GM18502 (cell line): Measurements from ENCODE around the gene GNA12.

Experiments
- ATAC-seq: cut with Tn5 transposase; IDR thresholded peaks from one replicate; pipeline ENCODE4 v1.9.1; 2021; ENCODE audit warnings: mild to moderate bottlenecking; ENCODE audit not compliant: unreplicated experiment, poor library complexity

The GNA12 gene, protein sequence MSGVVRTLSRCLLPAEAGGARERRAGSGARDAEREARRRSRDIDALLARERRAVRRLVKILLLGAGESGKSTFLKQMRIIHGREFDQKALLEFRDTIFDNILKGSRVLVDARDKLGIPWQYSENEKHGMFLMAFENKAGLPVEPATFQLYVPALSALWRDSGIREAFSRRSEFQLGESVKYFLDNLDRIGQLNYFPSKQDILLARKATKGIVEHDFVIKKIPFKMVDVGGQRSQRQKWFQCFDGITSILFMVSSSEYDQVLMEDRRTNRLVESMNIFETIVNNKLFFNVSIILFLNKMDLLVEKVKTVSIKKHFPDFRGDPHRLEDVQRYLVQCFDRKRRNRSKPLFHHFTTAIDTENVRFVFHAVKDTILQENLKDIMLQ

DNA sequence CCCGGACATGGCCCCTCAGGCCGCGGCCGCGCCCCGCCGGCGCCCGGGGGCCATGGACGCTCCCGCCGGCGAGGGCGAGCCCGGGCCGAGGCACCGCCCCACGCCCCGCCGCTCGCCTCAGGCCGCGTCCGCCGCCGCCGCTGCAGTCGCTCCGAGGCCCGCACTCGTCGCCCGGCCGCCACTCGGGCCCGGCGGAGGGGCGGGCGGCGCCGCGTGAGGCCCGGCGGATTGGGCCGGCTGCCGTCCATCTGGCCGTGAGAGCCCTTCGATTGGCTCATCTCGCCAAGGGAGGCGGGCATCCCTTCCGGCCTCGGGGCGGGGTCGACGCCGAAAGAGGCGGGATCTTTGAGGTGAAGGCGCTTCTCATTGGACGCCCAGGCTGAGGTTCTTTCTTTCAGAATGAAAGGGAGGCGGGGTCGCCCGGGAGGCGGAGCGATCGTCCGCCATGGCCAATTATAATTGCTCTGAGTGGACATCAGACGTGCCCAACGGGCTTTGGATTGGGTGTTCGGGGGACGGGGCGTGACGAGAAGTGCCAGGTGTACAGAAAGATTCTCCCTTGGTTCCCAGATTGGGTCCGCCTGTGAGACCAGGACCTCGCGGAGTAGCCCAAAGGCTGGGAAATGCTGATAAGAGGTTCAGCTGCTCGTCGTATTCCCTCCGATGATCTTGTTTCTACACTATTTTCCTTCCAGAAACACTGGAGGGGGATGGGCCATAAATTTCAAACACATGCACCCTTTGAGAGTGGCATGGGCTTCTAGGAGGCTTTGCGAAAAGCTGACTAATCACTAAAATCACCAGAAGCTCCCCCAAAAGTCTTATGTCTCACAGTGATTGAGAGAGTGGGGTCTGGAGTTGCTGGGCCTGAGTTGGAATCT is at the start of gene GNA12:
Gene GNA12, minus strand, starts transcription at position 156 of the 881 bp plus-strand sequence. Its CDS starts 147 bp downstream, at position 9.
- peak; percentile 94 for ATAC-seq

DNA sequence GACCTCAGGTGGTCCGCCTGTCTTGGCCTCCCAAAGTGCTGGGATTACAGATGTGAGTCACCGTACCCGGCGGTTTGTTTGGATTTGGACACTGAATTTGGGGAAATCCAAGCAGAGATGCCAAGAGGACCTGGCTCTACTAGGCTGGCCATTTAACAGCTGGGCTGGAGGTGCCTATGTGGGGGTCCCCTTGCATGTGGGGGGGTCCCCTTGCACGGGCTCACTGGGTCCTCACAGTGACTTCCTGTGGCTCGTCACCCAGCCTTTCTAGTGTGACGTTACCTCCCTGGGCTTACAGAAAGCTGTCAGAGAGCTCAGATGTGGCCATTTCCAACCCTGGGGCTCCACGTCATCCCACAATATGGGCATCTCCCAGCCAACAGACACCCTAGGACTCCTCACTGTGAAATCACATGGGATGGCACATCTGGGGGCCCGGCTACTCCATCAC is 49.3 kb upstream of the GNA12 start:
- ATAC-seq = peak; percentile 45

DNA sequence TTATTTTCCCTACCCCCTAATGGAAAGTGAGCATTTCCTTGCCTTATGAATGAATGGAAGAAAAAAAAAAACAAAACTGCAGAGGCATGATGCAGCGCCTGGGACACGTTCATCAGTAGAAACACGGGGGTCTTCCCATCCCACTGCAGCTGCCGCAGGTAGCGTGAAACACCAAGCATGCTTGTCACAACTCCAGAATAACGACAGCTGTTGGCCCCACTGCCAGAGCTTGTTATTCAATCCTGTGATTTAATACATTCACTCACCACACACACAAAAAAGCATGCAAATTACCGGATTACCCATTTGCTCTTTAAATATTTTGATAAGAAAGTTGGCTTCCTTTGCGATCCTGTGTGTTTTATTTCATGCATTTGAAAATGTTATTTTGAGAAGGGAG is 48.4 kb upstream of the GNA12 start:
- ATAC-seq = no peak

DNA sequence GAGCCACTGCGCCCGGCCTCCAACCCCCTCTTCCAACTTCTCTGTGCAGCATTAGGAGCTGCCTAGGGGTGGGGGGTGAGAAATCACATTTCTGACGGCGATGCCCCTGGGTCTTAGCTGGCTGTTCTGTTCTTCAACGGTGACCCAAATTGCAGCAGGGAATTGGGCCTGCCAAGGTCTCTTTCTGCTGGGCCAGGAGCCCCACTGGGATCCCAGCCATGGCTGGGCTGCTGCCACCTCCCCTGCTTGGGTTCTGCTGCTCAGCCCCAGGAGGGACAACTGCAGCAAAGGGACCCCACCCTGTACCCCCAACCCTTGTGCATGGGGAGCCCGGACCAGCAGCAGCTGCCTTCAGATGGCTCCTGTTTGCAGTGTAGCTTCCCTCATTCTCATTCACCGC is 43.7 kb upstream of the GNA12 start:
- ATAC-seq = no peak

DNA sequence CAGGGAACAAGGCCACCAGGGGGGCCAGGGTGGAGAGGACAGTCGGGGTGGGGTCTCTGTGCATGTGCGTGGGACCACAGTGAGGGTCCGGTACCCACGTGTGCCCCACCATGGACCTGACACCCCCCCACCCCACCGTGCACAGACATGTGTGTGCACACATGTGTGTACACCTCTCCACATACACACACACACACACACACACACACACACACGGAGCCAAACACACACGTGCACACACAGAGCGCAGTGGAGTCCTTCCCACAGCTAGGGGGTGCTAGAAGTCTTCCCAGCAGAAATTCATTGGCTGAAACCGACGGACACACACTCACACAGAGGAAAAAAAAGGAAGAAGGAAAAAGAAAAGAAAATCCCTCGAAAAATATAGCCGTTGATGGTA is 42.8 kb upstream of the GNA12 start:
- ATAC-seq = peak; percentile 58

DNA sequence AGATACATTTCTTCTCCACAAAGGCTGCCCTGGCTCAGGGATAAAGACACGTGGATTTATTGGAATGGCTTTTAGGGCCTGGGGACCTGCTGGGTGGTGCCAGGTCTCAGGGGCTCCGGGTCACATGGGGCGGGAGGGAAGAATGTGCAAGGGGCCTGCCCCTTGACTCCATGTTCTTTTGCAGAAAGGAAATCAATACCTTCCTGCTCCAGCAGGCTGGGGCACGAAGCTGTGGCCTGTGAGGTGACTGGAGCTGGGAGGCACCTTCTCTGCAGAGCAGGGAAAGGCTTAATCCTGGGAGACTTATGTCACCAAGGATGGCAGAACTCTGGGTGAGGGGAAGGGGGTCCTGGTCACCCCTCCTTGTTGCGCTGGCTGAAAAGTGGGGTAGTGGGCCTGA is 42.3 kb upstream of the GNA12 start:
- no peak for ATAC-seq

DNA sequence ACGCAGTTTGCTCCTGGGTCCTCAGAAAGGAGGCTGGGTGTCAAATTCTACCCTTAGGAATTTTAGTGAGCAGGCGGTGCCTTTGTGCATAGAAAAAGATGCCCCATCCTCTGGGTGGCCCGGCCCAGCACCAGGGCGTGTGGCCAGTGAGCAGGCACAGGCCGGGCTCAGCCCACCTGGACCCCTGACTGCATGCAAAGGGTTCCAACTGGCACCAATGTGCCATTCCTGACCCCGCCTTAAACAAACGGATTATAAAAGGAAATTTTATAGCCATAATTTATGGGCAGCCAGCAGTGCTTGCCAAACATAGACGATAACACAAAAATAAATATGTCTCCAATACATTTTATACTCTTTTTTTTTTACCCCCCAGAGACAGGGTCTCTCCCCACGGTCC is 40.1 kb upstream of the GNA12 start:
- no peak for ATAC-seq

DNA sequence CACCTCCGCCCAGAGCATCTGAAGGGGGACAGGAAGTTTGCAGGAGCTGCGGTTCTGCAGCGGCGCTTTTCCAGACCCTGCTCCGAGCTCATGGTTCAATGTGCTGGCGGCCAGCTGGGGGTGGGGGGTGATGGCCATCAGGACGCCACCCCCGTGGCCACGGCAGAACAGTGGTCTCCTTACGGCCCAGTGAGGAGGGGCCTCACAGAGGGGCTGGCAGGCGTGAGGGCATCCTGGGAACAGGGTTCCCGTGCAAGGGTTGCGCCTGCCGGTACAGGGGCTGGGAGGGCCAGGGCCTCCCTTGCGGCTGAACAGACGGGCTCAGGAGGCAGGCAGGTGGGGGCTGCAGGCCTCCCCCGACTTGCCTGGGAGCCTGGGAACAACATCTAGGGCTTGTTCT is 39.0 kb upstream of the GNA12 start:
- no peak for ATAC-seq

DNA sequence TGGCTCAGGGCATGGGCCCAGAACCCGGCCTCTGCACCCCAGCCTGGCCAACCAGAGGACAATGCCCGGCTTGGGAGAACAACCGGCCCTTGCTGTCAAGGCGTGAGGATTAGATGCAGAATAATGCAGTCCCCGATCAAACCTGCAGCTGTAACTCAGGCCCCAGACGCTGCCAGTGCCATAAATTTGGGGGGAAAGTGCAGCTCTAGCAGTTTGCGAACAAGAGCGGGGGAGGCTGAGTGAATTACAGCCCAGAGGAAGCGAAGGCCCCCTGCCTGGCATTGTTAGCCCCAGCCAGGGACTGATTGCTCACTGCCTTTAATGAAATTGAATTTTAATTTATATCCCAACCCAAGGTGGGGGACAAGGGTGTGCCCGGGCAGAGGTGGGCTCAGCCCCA is 38.0 kb upstream of the GNA12 start:
- ATAC-seq = no peak

DNA sequence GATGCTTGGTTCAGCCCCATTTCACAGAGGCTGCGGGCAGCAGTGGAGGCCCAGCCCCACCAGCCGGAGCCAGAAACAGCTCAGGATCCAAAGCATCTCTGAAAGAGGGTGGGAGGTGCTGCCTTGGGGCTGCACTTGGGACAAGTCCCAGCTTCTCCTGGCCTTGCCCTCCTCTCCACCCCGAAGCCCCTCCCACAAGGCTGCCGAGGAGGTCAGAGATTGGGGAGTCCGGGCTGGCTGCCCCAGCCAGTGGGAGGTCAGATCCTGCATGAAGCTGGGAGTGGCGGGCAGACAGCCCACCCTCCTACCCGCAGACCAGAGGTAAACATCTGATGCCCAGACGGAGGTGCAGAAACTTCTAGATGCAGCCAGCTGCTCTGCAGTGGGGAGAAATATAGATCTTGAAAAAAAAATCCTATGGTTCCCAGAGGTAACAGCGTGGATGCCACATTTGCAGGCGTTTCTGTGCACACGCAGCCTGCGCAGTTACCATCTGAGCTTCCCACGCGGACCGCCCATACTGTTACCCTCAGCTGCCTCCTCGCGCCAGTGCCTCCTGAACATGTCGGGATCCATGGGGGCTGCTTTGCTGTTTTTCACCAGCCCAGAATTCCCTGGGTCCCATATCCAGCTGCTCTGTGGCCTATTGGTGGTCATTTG is 36.9 kb upstream of the GNA12 start:
- no peak for ATAC-seq

DNA sequence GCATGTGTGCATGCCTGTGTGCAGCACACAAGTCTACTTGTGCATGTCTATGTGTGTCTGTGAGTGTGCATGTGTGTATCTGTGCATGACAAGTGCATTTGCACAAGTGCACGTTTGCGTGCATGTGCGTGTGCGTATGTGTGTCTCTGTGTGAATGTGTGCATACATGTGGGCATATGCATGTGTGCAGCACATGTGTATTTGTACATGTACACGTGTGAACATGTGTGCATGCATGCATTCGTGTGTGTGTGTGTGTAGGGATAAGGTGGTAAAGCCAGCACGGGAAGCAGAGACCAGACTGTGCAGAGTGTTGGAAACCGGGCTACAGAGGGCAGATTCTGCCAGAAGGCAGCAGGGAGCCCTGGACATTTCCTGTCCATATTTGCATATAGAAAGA is 35.9 kb upstream of the GNA12 start:
- ATAC-seq = no peak

DNA sequence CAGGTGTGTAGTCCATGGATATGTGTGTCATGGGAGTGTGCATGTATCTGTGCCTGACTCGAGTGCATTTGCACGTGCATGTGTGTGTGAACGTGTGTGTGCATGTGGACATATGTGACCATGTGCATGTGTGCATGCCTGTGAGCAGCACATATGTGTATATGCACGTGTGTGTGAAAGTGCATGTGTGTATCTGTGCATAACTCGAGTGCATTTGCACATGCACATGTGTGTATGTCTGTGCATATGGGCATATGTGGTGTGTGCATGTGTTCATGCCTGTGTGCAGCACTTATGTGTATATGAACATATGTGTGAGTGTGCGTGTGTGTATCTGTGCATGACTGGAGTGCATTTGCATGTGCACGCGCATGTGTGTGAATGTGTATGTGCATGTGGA is 35.2 kb upstream of the GNA12 start:
- no peak for ATAC-seq

DNA sequence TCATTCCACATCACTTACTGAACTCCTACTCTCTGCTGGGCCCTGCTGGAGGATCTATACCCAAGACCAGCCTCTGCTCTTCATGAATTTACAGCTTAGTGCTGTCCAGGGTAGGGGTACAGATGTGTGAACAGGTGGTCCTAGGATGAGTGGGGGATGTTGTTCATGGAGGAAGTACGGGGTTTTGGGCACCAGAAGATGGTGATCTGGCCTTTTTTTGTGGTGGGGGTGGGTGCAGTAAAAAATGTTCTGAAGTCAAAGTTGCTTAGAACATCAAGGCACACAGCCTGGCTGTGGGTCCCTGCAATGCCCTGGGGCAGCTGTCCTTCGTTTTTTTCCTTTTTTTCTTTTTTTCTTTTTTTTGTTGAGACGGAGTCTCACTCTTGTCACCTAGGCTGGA is 34.2 kb upstream of the GNA12 start:
- no peak for ATAC-seq

DNA sequence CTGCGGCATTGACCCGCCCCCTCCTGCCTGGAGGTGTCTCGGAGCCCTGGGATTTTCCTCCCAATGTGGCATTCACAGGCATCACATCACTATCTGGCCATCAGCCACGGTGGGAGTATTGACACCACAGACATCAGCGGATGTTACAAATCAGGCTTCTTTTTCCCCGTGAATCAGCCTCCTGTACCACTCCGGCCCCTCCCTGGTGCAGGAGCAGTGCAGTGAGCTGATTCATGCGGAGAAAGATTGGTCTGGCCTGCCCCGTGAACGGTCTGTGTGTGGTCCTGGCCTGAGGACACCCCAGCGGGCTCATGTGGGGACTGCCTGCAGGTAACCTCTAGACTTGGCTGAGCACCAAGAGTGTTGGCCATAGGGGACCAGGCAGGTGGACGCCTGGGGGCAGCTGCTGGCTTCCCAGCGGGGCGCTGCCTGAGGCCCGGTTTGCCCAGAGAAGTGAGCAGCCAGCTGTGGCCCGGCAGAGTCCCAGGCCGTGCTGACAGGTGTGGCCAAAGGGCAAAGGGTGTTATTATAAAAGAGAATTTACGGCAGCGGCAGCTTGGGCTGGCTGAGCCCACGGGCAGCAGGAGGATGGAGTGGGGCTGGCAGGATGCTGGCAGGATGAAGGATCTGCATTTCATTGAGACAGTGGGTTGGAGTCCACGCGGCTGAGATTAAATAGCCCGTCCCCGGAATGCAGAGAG is 32.1 kb upstream of the GNA12 start:
- ATAC-seq = no peak

DNA sequence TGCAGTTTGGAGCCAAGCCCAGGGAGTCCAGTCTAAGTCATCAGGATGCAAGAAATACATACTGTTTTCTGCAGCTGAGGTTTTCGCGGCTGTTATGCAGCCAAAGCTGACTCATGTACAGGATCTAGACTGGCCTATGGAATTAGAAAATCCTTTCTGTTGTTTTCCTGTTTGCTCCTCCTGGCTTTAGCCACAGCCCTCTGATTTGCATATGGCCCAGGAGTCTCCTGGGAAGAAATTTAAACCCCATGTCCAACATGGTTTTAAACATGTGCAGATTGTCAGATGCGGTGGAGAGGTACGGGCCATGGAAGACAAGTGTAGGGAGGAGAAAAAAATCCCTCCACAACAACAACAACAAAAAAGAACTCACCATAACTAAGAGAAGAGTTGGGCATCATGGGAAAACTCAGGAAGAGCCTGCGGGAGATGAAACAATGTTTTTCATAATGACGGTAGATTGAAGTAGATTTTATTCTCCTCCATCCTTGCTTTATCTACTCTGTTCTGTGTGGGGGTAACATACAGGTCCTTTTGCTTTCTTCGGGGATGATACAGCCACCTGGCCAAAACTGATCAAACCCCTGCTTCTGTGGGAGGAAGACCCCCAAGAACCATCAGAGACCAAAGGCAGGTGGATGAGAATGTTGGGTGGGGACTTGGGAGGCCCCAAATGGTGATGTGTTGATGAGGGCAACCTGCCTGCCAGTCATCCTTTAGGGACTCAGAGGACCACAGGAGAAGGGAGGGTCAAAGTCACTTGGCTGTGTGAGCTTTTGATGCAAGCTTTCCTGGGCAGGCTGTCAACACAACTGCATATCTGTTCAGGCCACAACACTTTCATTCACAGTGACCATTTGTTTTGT is 29.8 kb upstream of the GNA12 start:
- ATAC-seq = no peak

DNA sequence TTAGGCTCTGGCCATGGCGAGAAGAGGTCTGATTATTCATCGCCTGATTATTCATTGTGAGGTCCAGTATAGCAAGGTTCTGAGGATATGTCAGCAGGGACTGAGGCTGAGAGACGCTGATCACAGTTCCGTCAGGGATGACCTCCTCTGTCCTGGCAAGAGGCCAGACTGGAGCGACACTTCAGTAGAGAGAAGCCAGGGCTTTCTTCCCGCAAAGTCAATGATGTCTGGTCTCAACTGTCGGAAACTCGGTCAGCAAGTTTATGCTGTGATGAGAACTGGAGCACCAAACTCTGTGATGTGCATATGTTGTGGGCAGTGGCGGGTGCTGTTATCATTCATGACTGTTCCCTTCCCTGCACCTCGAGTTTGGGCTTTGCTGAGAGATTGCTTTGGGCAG is 29.0 kb upstream of the GNA12 start:
- no peak for ATAC-seq

DNA sequence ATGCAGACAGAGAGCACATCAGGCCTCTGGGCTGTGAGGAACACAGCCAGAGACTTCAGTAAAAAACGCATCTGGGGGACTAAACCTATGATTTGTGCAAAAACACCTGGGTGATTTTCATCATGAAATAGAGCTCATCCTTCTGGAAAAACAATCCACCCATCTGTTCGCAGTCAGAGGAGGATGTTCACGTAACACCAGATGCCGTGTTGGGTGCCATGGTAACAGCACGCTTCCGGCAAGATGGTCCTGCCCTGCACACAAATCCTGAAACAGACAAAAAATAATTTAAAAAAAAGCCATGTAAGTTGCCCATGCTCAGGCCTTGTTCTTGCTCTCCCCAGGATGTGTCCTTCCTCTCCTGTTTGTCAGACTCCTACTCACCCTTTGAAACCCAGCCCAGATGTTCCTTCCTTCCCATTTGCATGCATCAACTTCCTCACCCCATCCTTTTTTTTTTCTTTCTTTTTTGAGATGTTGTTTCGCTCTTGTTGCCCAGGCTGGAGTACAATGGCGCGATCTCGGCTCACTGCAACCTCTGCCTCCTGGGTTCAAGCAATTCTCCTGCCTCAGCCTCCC is 28.3 kb upstream of the GNA12 start:
- no peak for ATAC-seq

DNA sequence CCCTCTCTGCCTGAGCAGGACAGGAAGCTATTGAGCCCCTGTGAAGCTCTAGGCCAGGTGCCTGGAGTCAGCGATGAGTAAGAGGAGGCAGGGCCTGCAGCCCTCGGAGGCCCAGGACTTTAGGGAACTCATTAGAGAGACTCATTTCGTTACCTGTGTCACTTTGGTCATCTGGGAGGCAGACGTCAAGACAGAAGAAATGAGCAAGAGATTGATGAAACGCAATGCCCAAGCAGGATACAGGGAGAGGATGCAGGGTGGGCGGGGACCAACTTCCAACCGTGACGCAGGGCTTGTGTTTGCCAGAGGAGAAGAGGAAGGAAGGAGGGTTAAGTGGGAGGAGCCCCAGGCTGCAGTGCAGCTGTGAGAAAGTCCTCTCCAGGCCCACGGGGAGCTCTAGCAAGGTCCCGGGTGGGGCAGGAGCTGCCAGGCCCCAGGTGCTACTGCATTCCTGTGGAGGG is 26.4 kb upstream of the GNA12 start:
- ATAC-seq = peak; percentile 80

DNA sequence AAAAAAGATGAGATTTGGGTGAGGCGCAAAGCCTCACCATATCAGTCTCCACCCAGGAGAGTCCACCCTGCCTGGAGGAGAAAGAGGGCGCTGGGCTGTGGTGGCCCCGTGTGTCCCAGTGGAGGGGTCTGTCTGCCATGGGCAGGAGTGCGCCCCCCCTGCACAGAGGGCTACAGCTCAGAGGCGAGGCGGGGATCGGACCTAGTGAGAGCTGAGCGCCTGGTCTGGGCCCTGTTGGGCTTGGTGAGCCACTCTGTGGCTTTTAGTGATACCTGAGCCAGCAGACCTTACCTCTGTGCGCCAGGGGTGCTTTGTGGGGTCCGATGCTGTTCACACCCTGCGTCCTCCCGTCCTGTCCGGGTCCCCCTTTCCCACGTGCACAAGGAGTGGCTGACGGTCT is 25.9 kb upstream of the GNA12 start:
- no peak for ATAC-seq
